CD14-positive monocyte (primary cell): ENCODE results near the gene REPIN1. TPM values are rescaled to one million over a fixed set of nuclear protein-coding genes. Genes with fewer than 3 reads are reported as not detected.

Source experiments
- DNase-seq, 3 donors: peaks; one replicate each; pipeline ENCODE4 v3.0.0-alpha.2; 2011 to 2022
- H2AFZ ChIP-seq: 2 replicates; pipeline ENCODE4 v1.6.0; 2012; ENCODE audit warnings: mild to moderate bottlenecking, low read depth, low read length, inconsistent platforms; ENCODE audit not compliant: insufficient read depth, poor library complexity, severe bottlenecking
- H3K27ac ChIP-seq, 2 donors: 1 replicate in 1 of 2; 2 replicates in 1 of 2; pipeline ENCODE4 v1.5.1; 2012 to 2013; ENCODE audit warnings: low read length in 2 of 2, control low read depth in 1 of 2, inconsistent platforms in 1 of 2, low read depth in 1 of 2, mild to moderate bottlenecking in 1 of 2
- H3K27me3 ChIP-seq, 2 donors: one replicate each; pipeline versions ENCODE4 v1.6.0 to v1.6.1; 2011 to 2013; ENCODE audit warnings: low read length in 2 of 2; ENCODE audit not compliant: control insufficient read depth in 2 of 2, insufficient read depth in 2 of 2
- H3K36me3 ChIP-seq, 2 donors: replicated peaks in 1 of 2; 1 replicate in 1 of 2; 2 replicates in 1 of 2; pipeline versions ENCODE4 v1.5.1 to v1.6.1; 2012 to 2013; ENCODE audit warnings: low read length in 2 of 2, control low read depth in 1 of 2, inconsistent platforms in 1 of 2, mild to moderate bottlenecking in 1 of 2; ENCODE audit not compliant: insufficient read depth in 2 of 2, control insufficient read depth in 1 of 2
- H3K4me1 ChIP-seq, 2 donors: 1 replicate in 1 of 2; 2 replicates in 1 of 2; pipeline versions ENCODE4 v1.5.1 to v1.6.1; 2012 to 2013; ENCODE audit warnings: low read length in 2 of 2, control low read depth in 1 of 2, inconsistent platforms in 1 of 2, mild to moderate bottlenecking in 1 of 2, moderate library complexity in 1 of 2; ENCODE audit not compliant: insufficient read depth in 2 of 2, control insufficient read depth in 1 of 2
- H3K4me2 ChIP-seq: replicated peaks from 2 replicates; pipeline ENCODE3; 2012; ENCODE audit warnings: low read length, moderate library complexity, mild to moderate bottlenecking; ENCODE audit not compliant: poor library complexity, severe bottlenecking; ENCODE audit errors: extremely low read depth
- H3K4me3 ChIP-seq, 3 experiments: fragments of 200-600 bp in 1 of 3; sonication (generic) in 1 of 3; replicated peaks in 1 of 3; 1 replicate in 2 of 3; 2 replicates in 1 of 3; pipeline ENCODE4 v1.5.1; 2011 to 2013; ENCODE audit warnings: low read length in 3 of 3, mild to moderate bottlenecking in 3 of 3, control low read depth in 2 of 3, low read depth in 2 of 3, inconsistent platforms in 1 of 3, moderate library complexity in 1 of 3
- H3K79me2 ChIP-seq: 2 replicates; pipeline ENCODE4 v1.6.0; 2012; ENCODE audit warnings: mild to moderate bottlenecking, control low read depth, inconsistent platforms, low read length, moderate library complexity; ENCODE audit not compliant: insufficient read depth
- H3K9ac ChIP-seq: 2 replicates; pipeline ENCODE4 v1.6.0; 2017; ENCODE audit warnings: low read length, mild to moderate bottlenecking; ENCODE audit not compliant: insufficient read depth, poor library complexity, severe bottlenecking
- H3K9me3 ChIP-seq, 2 donors: replicated peaks in 1 of 2; 1 replicate in 1 of 2; 2 replicates in 1 of 2; pipeline versions ENCODE4 v1.5.1 to v1.6.1; 2012 to 2013; ENCODE audit warnings: low read length in 2 of 2, control low read depth in 1 of 2; ENCODE audit not compliant: control insufficient read depth in 1 of 2, insufficient read depth in 1 of 2
- H4K20me1 ChIP-seq: 2 replicates; pipeline ENCODE4 v1.6.0; 2012; ENCODE audit warnings: mild to moderate bottlenecking, low read length, control low read depth, moderate library complexity; ENCODE audit not compliant: insufficient read depth
- H3K27ac Mint-ChIP-seq, 7 donors: one replicate each; pipeline ENCODE4 v1.8.0; 2020; ENCODE audit warnings: mild to moderate bottlenecking in 7 of 7, mixed read lengths in 7 of 7, moderate library complexity in 6 of 7, inconsistent platforms in 2 of 7
- H3K27me3 Mint-ChIP-seq, 3 donors: one replicate each; pipeline ENCODE4 v1.8.0; 2021 to 2022; ENCODE audit warnings: low read depth in 3 of 3, mild to moderate bottlenecking in 3 of 3, mixed read lengths in 3 of 3, moderate library complexity in 3 of 3, inconsistent platforms in 1 of 3
- H3K36me3 Mint-ChIP-seq, 2 donors: one replicate each; pipeline ENCODE4 v1.8.0; 2020; ENCODE audit warnings: mixed read lengths in 2 of 2, inconsistent platforms in 1 of 2, mild to moderate bottlenecking in 1 of 2
- H3K4me1 Mint-ChIP-seq: one replicate; pipeline ENCODE4 v1.8.0; 2020; ENCODE audit warnings: mild to moderate bottlenecking, mixed read lengths
- H3K4me3 Mint-ChIP-seq, 2 donors: one replicate each; pipeline ENCODE4 v1.8.0; 2020; ENCODE audit warnings: mild to moderate bottlenecking in 2 of 2, mixed read lengths in 2 of 2, moderate library complexity in 1 of 2
- H3K9me3 Mint-ChIP-seq, 7 donors: one replicate each; pipeline ENCODE4 v1.8.0; 2020 to 2022; ENCODE audit warnings: mixed read lengths in 7 of 7, mild to moderate bottlenecking in 6 of 7, moderate library complexity in 6 of 7, inconsistent platforms in 2 of 7
- WGBS: methylation state at CpG from one replicate; pipeline ENCODE4 v1.1.5; 2013; ENCODE audit warnings: missing lambda C conversion rate; ENCODE audit not compliant: insufficient coverage; 5-methylcytosine and 5-hydroxymethylcytosine counted together
- intact Hi-C, 2 donors: fragments of 100-400 bp; cut with micrococcal nuclease; formaldehyde crosslinking; loops; one replicate each; pipeline versions ENCODE4 v1.15.0 to v1.15.1; 2023
- polyA plus RNA-seq, 3 donors: library from polyadenylated mRNA; depleted of rRNA in 1 of 3; unstranded in 2 of 3; stranded (reverse) in 1 of 3; fragments of 300-500 nt in 2 of 3; fragments of >200 nt in 1 of 3; fragmentation: Illumina TruSeq in 2 of 3; gene quantifications; 1 replicate in 2 of 3; 2 replicates in 1 of 3; pipeline ENCODE4 v1.2.3, GENCODE V29; 2012 to 2021
- TF ChIP-seq, protein P1 (sequence below): fragments of 200-600 bp; IDR thresholded peaks from one replicate; pipeline ENCODE4 v1.8.0; 2022; ENCODE audit warnings: antibody characterized with exemption, mild to moderate bottlenecking

Gene REPIN1
- polyA plus RNA-seq, 3 donors = 32.7 to 42.9 (median 39.0) TPM

DNA sequence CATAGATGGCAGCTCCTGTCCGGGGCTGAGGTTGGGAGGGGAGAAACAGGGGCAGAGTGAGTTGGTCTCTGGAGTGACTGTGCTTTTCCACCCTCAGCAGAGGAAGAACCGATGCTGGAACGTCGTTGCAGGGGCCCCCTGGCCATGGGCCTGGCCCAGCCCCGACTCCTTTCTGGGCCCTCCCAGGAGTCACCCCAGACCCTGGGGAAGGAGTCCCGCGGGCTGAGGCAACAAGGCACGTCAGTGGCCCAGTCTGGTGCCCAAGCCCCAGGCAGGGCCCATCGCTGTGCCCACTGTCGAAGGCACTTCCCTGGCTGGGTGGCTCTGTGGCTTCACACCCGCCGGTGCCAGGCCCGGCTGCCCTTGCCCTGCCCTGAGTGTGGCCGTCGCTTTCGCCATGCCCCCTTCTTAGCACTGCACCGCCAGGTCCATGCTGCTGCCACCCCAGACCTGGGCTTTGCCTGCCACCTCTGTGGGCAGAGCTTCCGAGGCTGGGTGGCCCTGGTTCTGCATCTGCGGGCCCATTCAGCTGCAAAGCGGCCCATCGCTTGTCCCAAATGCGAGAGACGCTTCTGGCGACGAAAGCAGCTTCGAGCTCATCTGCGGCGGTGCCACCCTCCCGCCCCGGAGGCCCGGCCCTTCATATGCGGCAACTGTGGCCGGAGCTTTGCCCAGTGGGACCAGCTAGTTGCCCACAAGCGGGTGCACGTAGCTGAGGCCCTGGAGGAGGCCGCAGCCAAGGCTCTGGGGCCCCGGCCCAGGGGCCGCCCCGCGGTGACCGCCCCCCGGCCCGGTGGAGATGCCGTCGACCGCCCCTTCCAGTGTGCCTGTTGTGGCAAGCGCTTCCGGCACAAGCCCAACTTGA is 2.7 kb downstream of the REPIN1 start:
- Mint-ChIP-seq H3K27ac (peak overlapping the region in 2 of 7 donors; percentile 12 to 48), H3K4me3 (no peak overlapping the region), H3K9me3 (peaks cover 0 to 2% (median 0%) of the 10 kb centered on the region in 7 donors), H3K36me3 (peaks cover 26 to 52% of the 10 kb centered on the region in 2 donors), H3K4me1 (peaks cover 41% of the 10 kb centered on the region), H3K27me3 (no peaks in the 10 kb centered on the region)
- Histone ChIP-seq H2AFZ (no peak overlapping the region), H3K4me1 (peaks cover 30 to 44% of the 10 kb centered on the region in 2 donors), H3K4me3 (no peak overlapping the region), H3K27ac (no peak overlapping the region), H3K9me3 (no peaks in the 10 kb centered on the region), H3K79me2 (peaks cover 57% of the 10 kb centered on the region), H3K4me2 (no peak overlapping the region), H3K36me3 (peaks cover 33 to 44% of the 10 kb centered on the region in 2 donors), H4K20me1 (peaks cover 57% of the 10 kb centered on the region), H3K27me3 (no peaks in the 10 kb centered on the region), H3K9ac (no peak overlapping the region)
- no peak for DNase-seq
- 93% methylated on average over 46 of the region's 48 CpGs for WGBS
- intact Hi-C loops = loop anchor here in 1 of 2 donors (10.0 kb wide), 1 partner anchor 713 kb away; the partner anchor contains the start of genes AGAP3, FASTK and TMUB1
- TF ChIP-seq, protein P1, sequence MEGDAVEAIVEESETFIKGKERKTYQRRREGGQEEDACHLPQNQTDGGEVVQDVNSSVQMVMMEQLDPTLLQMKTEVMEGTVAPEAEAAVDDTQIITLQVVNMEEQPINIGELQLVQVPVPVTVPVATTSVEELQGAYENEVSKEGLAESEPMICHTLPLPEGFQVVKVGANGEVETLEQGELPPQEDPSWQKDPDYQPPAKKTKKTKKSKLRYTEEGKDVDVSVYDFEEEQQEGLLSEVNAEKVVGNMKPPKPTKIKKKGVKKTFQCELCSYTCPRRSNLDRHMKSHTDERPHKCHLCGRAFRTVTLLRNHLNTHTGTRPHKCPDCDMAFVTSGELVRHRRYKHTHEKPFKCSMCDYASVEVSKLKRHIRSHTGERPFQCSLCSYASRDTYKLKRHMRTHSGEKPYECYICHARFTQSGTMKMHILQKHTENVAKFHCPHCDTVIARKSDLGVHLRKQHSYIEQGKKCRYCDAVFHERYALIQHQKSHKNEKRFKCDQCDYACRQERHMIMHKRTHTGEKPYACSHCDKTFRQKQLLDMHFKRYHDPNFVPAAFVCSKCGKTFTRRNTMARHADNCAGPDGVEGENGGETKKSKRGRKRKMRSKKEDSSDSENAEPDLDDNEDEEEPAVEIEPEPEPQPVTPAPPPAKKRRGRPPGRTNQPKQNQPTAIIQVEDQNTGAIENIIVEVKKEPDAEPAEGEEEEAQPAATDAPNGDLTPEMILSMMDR = no peak

DNA sequence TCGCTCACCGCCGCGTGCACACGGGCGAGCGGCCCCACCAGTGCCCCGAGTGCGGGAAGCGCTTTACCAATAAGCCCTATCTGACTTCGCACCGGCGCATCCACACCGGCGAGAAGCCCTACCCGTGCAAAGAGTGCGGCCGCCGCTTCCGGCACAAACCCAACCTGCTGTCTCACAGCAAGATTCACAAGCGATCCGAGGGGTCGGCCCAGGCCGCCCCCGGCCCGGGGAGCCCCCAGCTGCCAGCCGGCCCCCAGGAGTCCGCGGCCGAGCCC is 3.3 kb downstream of the REPIN1 start:
- H3K4me3 ChIP-seq = no peak overlapping the region
- intact Hi-C loops = loop anchor here in 1 of 2 donors (10.0 kb wide), 1 partner anchor 713 kb away; the partner anchor contains the start of genes AGAP3, FASTK and TMUB1

More for the DNA sequence above, 3.3 kb downstream of the REPIN1 start:
- no peaks in the 10 kb centered on the region for H3K27me3 Mint-ChIP-seq
- H3K9ac ChIP-seq = no peak overlapping the region
- H3K27me3 ChIP-seq = no peaks in the 10 kb centered on the region
- no peak overlapping the region for H2AFZ ChIP-seq
- no peak overlapping the region for H3K4me2 ChIP-seq
- peaks cover 57% of the 10 kb centered on the region for H4K20me1 ChIP-seq
- H3K27ac Mint-ChIP-seq = no peak overlapping the region
- H3K27ac ChIP-seq = no peak overlapping the region
- peaks cover 26 to 54% of the 10 kb centered on the region in 2 donors for H3K36me3 Mint-ChIP-seq
- H3K9me3 ChIP-seq = no peaks in the 10 kb centered on the region
- WGBS = 99% methylated on average over 30 of the region's 30 CpGs
- peaks cover 33 to 44% of the 10 kb centered on the region in 2 donors for H3K36me3 ChIP-seq
- H3K4me3 Mint-ChIP-seq = no peak overlapping the region
- TF ChIP-seq, protein P1 = no peak
- H3K9me3 Mint-ChIP-seq = peaks cover 0 to 2% (median 0%) of the 10 kb centered on the region in 7 donors
- H3K4me1 Mint-ChIP-seq = peaks cover 40% of the 10 kb centered on the region
- no peak for DNase-seq
- peaks cover 57% of the 10 kb centered on the region for H3K79me2 ChIP-seq
- H3K4me1 ChIP-seq = peaks cover 25 to 39% of the 10 kb centered on the region in 2 donors
